ENCODE data around the gene S100A1.

Gene S100A1

DNA sequence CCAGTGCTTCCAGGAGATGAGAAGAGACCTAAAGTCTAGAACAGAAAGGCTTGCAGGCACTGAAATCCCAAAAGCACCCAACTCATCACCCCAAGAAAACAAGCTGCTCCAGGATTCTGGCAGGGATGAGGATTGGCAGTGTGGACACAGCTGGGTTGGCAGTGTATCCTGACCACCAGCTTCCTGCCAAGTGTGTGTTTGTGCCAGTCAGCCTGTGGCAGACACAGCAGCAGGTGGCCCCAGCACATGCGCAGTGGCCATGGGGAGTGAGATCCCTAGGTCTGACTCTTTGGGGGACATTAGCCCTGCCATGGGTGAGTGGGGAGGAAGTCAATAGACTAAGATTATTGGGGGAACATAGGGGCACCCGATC, 21.6 kb downstream of the S100A1 start:
- DNase-seq (ENCODE audit: extremely low read depth, low read depth): no peak
- H3K4me3 ChIP-seq (replicated peaks; ENCODE audit: low read depth, low read length): no peak overlapping the region
- TF ChIP-seq, protein P1, sequence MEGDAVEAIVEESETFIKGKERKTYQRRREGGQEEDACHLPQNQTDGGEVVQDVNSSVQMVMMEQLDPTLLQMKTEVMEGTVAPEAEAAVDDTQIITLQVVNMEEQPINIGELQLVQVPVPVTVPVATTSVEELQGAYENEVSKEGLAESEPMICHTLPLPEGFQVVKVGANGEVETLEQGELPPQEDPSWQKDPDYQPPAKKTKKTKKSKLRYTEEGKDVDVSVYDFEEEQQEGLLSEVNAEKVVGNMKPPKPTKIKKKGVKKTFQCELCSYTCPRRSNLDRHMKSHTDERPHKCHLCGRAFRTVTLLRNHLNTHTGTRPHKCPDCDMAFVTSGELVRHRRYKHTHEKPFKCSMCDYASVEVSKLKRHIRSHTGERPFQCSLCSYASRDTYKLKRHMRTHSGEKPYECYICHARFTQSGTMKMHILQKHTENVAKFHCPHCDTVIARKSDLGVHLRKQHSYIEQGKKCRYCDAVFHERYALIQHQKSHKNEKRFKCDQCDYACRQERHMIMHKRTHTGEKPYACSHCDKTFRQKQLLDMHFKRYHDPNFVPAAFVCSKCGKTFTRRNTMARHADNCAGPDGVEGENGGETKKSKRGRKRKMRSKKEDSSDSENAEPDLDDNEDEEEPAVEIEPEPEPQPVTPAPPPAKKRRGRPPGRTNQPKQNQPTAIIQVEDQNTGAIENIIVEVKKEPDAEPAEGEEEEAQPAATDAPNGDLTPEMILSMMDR (IDR thresholded peaks at IDR 0.05; ENCODE audit: low read depth, low read length, missing control alignments): no peak

DNA sequence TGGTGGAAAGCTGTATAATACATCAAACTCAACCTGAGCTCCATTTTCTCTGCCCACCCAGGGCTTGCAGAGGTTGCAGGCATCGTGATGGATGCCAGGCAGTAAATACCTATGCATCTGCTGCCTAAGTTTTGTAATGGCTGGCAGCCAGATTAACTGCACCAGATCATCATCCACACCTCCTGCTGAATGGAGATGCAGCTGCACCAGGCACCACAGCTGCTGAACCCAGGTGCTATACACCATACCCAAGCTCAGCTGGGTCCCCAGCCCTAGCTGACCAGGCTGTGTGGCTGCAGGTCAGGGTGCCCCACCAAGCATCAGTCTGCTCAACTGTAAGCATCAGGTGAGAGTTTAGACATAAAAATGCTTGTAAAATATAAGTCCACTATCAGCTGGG, 23.5 kb downstream of the S100A1 start:
- TF ChIP-seq, protein P1 (IDR thresholded peaks at IDR 0.05; ENCODE audit: low read depth, low read length, missing control alignments): no peak
- no peak overlapping the region for H3K4me3 ChIP-seq (replicated peaks; ENCODE audit: low read depth, low read length)
- no peak for DNase-seq (ENCODE audit: extremely low read depth, low read depth)

DNA sequence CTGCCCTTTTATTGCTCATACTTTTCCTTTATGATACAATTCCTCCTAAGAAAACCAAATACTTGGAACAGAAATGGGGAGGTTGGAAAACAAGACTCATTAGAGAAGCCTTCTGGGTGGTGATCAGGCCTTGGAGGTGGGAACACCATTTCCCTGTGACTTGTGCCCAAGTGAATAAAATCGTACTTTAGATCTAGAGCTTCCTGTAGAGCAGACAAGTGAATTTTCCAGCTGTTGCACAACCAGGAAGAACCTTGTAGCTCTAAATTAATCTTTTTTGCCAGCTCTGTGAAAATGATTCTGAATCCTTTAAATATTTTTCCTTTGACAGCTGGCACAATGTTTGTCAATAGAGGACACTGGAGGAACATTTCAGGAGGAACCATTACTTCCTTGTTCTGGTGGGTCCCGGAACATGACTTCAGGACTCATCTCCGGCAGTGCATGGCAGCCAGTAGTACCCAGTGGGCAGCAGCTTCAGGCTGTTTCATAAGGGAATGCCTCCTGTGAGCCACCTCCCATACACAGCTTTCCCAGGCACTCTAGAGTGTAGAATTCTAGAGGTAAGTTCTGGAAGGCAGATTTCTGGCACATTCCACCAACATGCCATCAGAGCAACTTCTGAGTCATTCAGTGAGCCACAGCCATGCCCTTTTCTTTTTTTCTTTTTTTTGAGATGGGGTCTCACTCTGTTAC, 24.7 kb downstream of the S100A1 start:
- TF ChIP-seq, protein P1 (IDR thresholded peaks at IDR 0.05; ENCODE audit: low read depth, low read length, missing control alignments): no peak
- no peak overlapping the region for H3K4me3 ChIP-seq (replicated peaks; ENCODE audit: low read depth, low read length)
- DNase-seq (ENCODE audit: extremely low read depth, low read depth): no peak

DNA sequence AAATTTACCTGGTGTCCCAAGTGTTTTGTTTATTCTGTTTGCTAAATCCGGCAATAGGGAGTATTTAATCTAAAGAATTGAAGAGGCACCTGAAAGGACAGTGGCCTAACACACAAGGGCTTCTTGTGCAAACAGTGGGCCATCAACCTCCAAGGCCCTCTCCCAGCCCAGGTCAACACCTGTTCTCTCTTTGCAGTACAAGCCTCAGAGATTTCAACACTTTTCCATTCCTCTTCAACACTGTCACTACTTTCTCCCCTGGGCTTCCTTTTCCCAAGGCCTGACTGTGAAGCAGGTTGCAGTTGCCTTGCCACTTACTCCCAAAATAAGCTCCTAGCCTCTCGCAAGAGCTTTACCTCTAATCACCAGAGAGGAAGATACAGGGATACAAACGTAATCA, 27.1 kb downstream of the S100A1 start:
- DNase-seq (ENCODE audit: extremely low read depth, low read depth): no peak
- TF ChIP-seq, protein P1 (IDR thresholded peaks at IDR 0.05; ENCODE audit: low read depth, low read length, missing control alignments): no peak
- no peak overlapping the region for H3K4me3 ChIP-seq (replicated peaks; ENCODE audit: low read depth, low read length)

DNA sequence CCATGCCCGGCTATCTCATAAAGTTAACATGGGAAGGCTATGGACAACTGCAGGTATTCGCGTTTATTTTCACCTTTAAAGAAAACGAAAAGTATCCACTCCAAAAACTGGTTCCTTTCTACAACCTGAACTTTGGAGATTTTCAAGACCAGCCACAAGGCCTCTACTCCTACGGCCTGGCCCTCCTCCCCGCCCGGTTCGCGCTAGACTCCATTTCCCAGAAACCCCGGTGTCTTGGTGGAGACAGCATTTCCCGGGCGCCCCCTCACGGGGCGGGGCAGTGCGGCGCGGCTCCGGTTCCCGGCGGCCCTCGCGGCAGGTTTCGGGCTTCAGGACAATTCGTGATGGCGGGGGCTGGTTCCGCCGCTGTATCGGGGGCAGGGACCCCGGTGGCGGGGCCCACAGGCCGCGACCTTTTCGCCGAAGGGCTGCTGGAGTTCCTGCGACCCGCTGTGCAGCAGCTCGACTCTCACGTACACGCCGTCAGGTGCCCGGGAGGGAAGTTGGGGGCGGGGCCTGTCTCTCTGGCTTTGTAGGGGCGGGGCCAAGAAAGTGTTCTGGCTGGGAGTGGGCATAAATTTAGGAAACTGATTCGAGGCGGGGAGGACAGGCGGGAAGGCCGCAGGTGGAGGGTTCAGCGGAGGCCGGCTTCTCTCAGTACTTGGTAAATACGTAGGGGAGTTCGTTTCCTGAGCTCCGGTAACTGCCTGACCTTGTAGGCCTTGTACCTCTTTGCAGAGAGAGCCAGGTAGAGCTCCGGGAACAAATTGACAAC, 30.4 kb downstream of the S100A1 start, which contains the start of gene SNAPIN:
TSS of gene SNAPIN (plus strand) at position 304 of the 775 bp plus-strand sequence. CDS start at position 345, 41 bp downstream.
- peak within 1 kb of the TSS; percentile 65 for H3K4me3 ChIP-seq (replicated peaks; ENCODE audit: low read depth, low read length)
- TF ChIP-seq, protein P1 (IDR thresholded peaks at IDR 0.05; ENCODE audit: low read depth, low read length, missing control alignments): no peak
- DNase-seq (ENCODE audit: extremely low read depth, low read depth): peak; percentile 36

DNA sequence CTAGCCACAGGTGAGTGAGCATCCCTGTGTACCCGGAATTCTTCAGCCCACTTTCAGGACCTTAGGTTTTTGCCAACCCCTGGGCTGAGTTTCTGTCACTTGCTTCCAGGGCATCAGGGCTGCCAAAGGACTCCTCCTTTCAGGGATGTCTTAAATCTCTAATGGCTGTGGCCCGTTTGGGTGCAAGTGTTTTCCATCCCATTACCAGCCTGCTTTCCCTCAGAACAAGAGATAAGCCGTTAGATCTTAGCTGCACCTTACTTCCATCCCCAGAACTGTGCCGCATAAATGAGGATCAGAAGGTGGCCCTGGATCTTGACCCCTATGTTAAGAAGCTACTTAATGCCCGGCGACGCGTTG, 30.9 kb downstream of the S100A1 start:
- TF ChIP-seq, protein P1 (IDR thresholded peaks at IDR 0.05; ENCODE audit: low read depth, low read length, missing control alignments): no peak
- peak overlapping the region; percentile 65 for H3K4me3 ChIP-seq (replicated peaks; ENCODE audit: low read depth, low read length)
- no peak for DNase-seq (ENCODE audit: extremely low read depth, low read depth)
